HG02943 (cell line): ENCODE measurements around the gene FAM90A1.
"Not testable (repeated sequence)": the region's sequence is repeated elsewhere in the genome, so short reads cannot be mapped to it uniquely, and the experiment has no call there.

Experiments
- ATAC-seq: cut with Tn5 transposase; IDR thresholded peaks from one replicate; pipeline ENCODE4 v1.9.1; 2021; ENCODE audit warnings: mild to moderate bottlenecking, low read depth, moderate library complexity; ENCODE audit not compliant: unreplicated experiment

The FAM90A1 gene

DNA sequence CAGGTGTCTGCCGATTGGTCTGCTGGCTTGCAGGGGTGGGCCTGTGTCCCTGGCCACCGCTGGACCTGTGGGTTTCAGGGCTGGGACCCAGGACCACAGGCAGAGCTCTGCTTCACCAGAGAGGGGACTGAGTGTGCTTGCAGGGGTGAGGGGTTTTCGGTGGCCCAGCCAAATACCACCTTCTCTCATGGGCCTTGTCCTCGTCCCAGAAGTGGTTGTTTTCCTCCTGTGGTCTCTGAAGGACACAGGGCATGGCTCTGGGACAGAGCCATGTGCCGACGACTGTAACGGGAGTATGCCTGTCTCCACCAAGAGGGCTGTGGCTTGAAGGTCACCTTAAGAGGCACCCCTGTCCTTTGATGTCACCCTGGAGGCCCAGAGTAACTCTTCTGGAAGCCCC lies 7.3 kb upstream of the FAM90A1 start:
- ATAC-seq = not testable (repeated sequence)

DNA sequence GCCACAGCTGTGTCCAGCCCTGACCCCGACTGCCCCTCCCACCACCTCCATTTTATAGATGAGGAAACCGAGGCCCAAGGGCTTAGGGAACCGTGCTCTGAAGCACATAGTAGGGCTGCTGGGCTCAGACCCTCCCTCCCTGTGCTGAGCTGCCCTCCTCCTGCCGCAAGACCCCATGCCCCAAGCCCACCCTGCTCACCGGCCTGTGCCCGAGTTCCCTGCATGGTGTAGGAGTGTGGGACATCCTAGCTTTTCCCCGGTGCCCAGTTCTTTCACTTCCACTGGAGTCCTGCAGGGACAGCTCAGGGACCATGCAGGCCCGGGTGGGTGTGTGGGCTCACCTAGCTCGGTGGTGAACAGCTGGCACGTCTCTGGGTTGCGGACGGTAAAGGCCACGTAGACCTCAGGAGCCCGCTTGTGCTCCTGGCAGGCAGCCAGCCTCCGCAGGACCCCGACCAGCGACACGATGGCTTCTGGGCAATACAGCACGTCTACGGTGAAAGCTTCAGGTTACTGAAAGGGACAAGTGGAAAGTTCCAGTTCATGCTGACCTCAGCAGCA lies 6.6 kb upstream of the FAM90A1 start:
- ATAC-seq = not testable (repeated sequence)

DNA sequence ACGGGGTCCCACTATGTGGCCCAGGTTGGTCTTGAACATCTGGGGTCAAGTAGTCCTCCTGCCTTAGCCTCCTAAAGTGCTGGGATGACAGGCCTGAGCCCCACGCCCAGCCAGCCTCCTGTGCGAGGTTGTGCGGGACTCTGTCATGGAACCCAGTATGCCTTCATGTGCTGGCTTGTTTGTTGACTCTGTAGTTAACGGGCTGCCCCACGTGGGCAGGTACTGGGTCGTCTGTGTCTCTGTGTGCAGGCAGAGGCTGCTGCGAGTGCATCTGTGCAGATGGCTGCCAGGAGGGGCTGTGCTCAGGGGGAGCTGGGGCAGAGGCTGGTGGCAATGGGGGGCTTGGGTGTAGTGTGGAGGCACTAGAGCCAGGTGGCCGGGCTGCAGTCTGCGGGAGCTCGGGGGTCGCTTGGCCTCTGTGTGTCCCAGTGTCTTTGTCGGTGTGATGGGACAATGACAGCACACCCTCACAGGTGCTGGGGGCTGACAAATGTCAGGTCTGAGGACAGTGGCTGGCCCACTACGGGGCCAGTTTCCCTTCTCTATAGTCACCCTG lies 6.0 kb upstream of the FAM90A1 start:
- ATAC-seq = not testable (repeated sequence)

DNA sequence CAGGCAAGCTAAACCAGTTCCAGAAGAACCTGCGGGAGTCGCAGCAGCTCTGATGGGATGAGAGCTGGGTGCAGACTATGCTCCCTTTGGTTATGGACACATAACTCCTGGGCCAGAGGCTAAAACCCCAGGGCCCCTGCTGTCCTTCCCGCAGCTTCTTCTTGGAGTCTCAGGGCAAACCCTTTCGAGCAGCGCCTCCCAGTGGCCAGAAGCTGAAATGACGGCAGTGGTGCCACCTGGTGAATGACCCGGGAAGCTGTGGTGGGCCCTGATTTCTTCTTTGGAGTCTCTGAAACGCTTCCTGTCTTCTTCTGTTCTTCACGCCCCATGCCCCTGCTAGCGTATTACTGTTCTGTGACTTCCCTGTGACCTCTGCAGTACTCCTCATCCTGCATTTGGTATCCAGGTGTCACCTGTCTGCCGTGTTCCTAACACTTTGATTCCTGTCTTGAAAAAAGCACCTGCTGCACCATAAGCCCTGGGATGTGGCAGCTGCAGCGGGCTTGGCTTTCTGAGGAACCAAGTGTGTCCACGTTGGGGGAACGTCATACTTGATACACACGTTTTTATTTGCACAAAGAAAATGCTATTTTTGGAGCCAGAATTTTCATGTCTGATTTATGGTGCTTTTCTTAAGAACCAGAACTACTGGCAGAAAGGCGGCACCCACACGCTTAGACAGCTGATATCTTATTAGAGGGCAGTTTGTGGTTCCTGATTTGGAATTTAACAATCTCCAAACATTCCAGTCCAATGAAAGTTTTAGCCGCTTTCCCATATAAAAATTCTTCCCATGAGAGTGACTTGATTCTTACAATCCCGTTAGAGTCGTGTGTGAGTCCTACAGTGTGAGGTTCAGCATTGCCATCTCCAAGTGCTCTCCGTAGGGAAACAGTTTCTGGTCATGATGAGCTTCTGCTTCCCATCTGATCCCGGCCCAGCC lies 4.5 kb upstream of the FAM90A1 start:
- not testable (repeated sequence) for ATAC-seq

DNA sequence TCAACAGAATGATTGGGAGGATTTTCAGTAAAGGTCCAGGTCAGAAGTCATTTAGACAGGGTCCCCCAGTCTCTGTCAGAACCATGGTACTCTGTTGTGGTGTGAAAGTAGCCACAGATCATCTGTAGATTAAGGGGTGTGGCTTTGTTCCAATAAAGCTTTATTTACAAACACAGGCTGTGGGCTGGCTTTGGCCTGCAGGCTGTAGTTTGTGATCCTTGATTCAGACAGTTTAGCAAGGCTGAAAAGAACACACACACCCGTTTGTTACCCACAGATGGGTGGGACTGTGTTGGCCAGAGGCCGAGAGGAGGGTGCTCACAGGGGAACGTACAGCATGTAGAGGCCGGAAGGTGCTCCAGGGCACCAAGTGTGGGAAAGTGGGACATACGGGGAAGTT lies 3.6 kb upstream of the FAM90A1 start:
- not testable (repeated sequence) for ATAC-seq

DNA sequence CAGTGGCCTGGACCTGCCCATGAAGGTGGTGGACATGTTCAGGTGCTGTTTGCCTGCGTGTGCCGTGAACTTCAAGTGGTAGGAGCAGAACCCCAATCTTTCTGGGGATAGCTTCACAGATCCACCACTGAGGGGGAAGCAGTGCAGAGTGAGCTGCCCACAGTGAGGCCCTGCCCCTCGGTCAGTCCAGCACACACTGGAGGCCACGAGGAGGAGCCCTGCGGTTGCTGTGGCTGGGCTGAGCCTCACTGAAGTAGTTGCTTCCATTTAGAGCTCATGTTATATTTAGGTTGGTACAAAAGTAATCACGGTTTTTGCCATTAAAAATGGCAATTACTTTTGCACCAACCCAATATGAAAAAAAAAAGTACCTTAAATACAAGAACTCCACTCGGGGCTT lies 2.1 kb upstream of the FAM90A1 start:
- ATAC-seq = not testable (repeated sequence)

DNA sequence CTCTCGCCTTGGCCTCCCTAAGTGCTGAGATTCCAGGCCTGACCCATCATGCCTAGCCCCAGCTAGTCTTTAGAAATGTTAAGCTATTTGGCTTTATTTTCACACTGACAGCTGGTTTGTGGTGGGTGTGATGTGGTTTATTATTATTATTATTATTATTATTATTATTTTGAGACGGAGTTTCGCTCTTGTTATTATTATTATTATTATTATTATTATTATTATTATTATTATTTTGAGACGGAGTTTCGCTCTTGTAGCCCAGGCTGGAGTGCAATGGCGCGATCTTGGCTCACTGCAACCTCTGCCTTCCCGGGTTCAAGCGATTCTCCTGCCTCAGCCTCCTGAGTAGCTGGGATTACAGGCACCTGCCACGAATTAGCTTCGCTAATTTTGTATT lies 1.2 kb upstream of the FAM90A1 start:
- ATAC-seq = not testable (repeated sequence)

DNA sequence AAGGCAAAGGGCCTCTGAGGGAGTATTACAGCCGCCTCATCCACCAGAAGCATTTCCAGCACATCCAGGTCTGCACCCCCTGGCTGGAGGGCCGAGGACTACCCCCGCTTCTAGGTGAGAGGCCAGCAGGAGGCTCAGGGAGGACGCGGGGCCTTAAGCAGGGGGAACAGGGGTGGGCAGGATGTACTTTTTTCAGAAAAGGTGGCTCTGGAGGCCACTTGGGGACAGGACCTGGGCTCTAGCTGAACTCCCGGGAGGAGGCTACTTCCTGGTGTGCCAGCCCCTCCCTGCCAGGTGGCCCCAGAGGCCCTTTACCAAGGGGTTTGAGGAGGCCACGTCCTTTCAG lies 287 bp upstream of the FAM90A1 start:
- ATAC-seq = not testable (repeated sequence)

DNA sequence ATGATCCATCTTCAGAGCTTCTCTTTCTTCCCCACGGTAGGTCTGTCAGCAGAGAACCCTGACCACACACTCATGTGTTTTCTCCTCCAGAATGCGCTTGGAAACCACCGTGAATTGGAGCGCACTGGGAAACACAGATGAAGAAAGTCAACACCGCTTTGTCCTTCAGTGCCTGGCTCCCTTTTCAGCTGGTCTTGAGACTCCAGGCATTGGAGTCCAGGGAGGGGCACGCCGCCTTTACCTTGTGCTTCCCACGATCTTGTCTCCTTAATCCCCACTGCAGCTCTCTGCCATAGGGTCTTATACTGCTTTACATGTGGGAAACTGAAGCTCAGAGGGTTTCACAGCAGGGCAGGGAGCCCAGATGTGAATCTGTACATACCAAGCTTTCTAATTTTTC lies 1.1 kb downstream of the FAM90A1 start:
- ATAC-seq = no peak

DNA sequence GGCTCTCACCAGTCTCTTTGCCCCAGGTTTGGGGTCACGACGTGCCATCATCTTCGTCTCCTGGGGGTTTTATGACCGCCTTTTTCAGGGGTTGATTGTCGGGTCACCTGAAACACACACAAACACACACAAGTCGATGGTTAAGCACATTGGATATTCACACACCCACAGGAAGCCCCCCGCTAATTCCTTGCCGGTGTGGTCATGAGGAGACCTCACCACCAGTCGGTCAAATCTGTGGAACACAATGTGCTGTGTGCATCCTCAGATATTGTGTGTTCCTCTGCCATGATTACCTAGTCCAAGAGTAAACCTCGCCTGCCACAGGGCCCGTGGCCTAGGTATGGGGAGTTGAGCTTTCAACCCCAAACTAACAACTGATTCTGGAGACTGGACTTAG lies 2.6 kb downstream of the FAM90A1 start:
- ATAC-seq = not testable (repeated sequence)

DNA sequence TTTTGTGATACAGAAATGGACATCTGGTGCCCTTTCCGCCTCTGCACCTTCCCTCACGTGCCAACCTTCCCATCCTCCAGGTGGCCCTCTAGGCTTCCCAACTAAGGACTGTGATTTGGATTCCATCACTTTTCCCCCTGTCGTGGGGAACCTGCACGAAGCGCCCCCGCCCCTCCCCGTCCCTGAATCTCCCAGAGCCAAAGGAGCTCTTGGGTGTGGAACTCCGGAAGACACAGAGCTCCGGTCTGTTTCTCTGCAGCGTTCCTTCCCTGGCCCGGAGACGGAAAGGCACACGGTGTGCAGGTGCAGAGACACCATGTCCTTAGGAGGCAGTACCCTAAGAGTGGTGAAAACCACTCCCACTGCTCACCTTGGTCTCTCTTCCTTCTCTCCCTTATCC lies 3.8 kb downstream of the FAM90A1 start:
- ATAC-seq = not testable (repeated sequence)

DNA sequence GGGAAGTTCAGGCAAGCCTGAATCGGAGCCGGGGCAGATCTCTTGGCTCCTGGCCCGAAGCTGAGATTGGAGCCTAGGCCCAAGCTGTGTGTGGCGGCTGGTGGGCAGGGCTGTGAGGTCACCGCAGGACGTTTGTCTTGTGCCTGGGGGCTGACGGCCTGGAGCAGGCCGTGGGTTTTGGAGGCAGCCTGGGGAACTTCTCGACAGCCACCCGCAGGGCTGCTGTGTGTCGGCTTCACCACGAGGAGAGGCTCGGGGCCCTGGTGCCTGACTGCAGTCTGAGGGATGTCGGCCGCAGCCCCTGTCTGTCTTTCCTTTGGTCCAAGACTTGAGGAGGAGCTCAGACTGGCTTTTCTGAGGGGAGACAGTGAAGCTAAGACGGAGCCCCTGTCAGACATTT lies 5.1 kb downstream of the FAM90A1 start:
- not testable (repeated sequence) for ATAC-seq

DNA sequence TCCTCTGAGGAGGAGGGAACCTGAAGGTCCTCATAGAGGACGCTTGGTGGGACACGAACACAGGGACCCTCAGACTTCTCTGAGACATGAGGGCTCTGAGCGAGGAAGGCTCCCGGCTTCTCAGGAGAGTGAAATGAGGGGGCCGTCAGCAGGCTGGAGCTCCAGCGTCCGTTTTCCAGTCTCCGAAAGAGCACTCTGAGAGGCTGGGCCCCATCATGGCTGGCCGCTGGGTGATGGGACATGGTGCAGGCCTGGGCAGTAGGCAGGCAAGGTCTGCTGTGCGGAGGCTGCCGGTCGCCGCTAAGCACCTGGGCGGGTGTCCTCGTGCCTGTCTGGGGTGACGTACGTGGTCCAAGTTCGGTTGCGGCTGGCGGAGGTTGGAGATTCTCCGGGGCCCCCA lies 5.6 kb downstream of the FAM90A1 start:
- ATAC-seq = not testable (repeated sequence)

DNA sequence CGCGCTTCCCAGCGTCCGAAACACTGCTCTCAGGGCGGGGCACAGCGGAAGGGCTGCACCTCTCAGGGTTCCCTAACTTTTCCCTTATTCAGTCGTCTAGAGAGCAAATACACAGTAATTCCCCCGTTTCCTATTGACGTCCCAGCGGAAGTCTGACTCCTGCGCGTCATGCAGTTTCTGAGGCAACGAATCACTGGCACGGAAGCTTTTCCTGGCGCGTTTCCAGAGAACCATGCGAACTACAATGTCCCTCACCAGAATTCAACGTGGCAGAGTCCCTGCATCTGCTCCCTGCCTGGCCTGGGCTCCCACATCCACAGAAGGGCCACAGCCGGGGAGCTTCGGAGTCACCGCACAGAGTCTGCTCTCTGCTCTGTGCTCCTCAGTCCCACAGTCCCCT lies 6.0 kb downstream of the FAM90A1 start:
- not testable (repeated sequence) for ATAC-seq

DNA sequence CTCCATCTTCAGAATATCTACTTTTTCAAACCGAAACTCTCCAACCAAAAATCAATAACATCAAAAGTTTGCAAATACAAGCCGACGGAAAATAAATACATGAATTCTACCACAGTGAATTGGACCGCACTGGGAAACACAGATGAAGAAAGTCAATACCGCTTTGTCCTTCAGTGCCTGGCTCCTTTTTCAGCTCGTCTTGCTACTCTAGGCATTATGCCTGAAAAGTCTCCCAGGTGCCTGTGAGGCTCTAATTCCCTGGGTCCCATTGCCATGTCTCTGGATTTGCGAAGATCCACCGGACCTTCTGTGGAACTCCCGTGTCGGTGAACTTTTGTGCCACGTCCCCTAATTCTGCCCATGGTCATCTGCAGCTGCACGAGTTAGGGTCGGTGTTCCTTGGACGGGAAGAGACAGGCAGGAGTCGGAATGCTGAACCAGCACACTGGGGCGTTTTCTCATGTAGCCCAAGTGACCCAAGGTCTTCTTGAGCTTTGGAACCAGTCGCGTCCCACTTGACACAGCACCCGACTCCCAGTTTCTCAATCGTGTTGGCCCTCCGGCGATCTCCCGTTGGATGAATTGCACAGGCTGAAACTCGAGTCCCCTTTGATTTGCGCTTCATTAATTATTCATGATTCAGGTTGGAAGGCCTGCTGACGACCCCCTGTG lies 8.6 kb downstream of the FAM90A1 start:
- not testable (repeated sequence) for ATAC-seq

DNA sequence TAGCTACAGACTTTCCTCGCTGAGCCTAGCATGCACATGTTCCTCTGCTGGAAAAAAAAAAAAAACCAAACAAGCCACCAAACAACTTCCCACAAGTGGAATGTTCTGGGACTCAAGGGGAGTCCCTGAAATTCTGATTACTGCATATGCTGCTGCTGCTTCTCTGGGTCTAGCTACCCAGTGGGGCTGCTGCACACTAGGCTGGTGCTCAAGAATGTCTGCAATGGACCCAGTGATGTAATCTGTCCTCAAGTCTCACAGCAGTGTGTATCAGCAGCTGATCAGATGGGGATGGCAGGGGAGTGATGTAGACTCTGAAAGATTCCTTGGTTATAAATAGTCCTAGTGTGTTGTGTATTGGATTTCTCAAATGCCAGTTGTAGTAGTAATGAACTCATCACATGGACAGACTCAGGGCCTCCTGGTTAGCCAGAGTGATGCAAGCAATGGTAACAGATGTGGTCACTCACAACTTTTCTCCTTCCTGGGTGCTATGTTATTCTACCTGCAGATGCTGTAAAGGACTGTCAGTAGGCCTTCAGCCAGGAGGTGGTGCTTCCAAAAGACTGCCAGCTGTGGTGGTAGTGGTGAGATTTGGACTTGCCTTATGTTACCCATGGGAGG lies 29.6 kb downstream of the FAM90A1 start:
- ATAC-seq = not testable (repeated sequence)

DNA sequence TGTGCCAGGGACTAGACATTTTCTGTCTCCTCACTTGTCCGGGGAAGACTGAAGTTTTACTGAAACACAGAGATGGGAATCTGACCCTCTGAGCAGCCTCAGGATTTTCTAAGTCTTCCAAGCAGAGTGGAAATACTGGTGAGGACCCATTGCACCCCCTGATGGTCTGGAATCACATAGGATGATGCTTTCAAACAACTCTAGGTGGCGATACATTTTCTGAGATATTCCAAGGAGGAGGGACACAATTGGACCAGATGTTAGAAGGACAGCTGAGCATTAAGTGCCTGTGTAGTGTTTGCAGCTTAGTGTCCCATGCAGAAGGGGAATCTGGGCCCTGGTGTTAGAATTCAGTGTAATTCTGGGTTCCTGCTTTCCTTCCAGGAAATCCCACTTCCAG lies 39.3 kb downstream of the FAM90A1 start:
- ATAC-seq = not testable (repeated sequence)

DNA sequence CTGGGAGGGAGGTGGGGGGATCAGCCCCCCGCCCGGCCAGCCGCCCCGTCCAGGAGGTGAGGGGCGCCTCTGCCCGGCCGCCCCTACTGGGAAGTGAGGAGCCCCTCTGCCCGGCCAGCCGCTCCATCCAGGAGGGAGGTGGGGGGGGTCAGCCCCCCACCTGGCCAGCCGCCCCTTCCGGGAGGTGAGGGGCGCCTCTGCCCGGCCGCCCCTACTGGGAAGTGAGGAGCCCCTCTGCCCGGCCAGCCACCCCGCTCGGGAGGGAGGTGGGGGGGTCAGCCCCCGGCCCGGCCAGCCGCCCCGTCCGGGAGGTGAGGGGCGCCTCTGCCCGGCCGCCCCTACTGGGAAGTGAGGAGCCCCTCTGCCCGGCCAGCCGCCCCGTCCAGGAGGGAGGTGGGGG lies 43.2 kb downstream of the FAM90A1 start:
- not testable (repeated sequence) for ATAC-seq

DNA sequence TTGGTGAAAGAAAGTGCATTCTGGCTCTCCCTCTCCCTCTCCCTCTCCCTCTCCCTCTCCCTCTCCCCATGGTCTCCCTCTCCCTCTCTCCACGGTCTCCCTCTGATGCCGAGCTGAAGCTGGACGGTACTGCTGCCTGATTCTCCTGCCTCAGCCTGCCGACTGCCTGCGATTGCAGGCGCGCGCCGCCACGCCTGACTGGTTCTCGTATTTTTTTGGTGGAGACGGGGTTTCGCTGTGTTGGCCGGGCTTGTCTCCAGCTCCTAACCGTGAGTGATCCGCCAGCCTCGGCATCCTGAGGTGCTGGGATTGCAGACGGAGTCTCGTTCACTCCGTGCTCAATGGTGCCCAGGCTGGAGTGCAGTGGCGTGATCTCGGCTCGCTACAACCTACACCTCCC lies 44.1 kb downstream of the FAM90A1 start:
- ATAC-seq = not testable (repeated sequence)

DNA sequence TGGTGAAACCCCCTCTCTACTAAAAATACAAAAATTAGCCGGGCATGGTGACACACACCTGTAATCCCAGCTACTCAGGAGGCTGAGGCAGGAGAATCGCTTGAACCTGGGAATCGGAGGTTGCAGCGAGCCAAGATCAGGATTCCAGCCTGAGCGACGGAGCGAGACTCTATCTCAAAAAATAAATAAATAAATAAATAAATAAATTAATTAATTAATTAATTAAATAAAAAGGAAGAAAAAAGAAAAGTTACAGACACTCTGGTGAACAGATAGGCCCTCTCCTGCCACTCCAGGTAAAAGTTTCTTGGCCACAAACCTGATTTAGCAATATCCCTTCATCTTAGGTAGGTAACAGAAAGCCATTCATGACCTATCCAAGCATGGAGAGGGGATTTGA lies 44.5 kb downstream of the FAM90A1 start:
- not testable (repeated sequence) for ATAC-seq

DNA sequence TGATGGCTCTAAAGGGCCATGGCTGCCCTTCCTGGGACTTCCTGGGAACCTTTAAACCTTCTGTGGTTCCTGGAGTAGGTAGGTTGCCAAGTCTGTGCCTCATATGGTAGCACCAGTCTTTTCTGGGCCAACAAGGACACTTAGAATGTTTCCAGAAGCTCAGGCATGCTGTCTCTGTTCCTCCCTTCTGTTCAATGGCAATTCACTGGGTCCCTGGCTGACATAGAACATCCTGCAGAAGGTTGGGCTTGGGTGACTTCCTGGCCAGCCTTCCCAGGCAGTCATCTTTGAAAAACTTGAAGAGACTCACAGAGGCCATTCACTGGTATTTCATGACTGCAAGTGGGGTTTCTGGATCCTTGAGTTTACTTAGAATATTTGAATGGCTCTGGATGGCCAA lies 46.1 kb downstream of the FAM90A1 start:
- ATAC-seq = not testable (repeated sequence)
